Kidney glomerular epithelial cell (primary cell): ENCODE data around the gene PKD1L1.
"Not testable (repeated sequence)": the region's sequence is repeated elsewhere in the genome, so short reads cannot be mapped to it uniquely, and the experiment has no call there.

ENCODE experiments used
- DNase-seq: peaks from one replicate; lab custom pipeline; 2025; lab: John Stamatoyannopoulos, UW

Gene PKD1L1

GRCh38 chr7:47794016-47794415 lies 154.2 kb downstream of the PKD1L1 start:
- no peak for DNase-seq

- not testable (repeated sequence) for DNase-seq
Observed at GRCh38 chr7:47793186-47793585, 155.1 kb downstream of the PKD1L1 start.

GRCh38 chr7:47792521-47793121 lies 155.6 kb downstream of the PKD1L1 start:
- peak; percentile 9 for DNase-seq

DNA sequence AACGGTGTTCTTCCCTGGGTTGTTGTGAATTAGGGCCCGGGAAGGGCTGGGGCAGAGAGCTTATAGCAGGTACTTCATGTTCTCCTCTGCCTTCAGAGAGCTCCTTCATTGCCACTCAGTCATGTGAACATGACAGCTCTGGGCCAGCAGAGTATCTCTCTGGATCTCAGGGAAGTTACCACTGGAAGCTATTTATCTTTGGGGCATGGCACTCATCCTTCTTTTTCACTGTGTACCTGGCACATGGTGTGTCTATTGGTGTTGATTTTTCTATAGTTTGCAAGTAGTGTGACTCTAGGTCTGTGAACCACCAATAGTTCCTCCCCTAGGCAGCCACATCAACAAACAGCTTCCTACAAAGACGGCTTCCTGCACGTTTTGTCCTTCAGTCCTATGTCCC lies 156.6 kb downstream of the PKD1L1 start:
- DNase-seq = no peak

DNA sequence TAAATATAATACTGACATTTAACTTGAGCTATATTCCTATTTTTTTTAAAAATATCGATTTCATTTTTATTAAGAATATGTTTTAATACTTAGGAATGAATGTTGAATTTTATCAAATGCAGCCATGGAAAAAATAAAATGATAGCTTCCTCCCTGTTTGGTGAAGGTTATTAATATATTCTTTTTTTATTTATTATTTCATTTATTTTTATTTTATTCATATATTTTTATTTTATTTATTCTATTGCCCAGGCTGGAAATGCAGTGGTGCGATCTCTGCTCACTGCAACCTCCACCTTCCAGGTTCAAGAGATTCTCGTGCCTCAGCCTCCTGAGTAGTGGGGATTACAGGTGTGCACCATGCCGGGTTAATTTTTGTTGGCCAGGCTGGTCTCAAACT lies 160.2 kb downstream of the PKD1L1 start:
- DNase-seq = no peak

DNA sequence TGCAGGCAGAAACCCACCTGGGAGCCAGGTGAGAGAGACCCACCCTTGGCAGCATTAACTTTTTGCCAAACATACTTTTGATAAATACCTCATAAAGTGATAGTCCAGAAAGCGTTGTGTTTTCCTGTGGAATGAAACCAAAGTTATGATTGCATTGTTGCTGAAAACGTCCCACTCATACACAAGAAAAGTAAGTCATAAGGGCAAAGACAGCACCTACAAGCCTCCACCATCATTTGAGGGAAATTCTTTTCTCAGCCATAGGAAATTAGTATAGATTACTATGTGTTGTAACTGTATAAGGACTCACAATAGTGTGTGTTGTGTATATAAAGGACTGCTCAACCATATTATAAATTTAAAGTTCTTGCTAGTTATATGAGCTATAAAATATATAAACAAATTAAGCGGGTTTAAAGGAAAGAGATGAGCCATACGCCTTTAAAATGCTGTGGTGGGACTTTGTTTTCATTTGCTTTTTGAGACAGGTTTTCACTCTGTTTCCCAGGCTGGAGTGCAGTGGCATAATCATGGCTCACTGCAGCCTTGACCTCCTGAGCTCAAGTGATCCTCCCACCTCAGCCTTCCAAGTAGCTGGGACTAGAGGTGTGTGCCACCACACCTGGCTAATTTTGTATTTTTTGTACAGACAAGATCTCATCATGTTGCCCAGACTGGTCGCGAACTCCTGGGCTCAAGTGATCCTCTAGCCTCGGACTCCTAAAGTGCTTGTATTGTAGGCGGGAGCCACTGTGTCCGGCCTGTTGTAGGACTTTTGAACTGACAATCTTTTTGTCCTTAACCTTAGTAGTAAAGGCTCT lies 160.8 kb downstream of the PKD1L1 start:
- DNase-seq = no peak

DNA sequence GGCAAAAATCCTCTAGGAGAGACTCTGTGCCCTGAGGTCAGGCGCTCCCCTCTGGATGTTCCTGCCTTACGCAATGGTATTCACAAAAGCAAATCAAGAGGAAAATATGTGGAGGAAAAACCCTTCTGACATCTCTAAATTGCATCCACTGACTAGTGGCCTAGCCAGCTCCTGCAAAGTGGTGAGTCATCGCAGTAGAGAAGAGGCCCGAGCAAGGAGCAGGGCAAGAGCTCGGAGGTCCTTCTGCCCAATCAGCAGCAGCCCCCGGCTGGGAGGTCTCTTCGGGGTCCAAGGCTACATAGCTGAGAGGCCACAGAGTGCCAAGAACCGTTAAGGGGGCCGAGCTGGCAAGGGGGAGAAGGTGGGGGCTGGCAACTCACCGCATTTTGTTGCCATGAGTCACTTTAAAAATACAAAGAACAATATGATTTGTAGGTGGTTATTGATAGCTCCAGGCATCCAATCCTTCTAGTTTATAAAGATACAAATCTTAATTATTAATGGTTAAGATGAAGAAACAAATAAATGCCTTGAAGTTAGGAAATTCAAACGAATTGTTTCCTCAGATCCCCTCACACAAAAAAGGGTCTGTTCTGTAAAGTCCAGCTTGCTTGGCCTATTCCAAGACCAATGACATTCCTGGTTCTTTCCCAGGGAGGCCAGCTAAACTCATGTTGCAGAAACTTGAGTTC lies 161.6 kb downstream of the PKD1L1 start:
- DNase-seq = peak; percentile 100

- DNase-seq = no peak
Observed at GRCh38 chr7:47785923-47786556, 162.2 kb downstream of the PKD1L1 start.

GRCh38 chr7:47783456-47784223 lies 164.6 kb downstream of the PKD1L1 start:
- peak; percentile 93 for DNase-seq

- peak; percentile 20 for DNase-seq
Observed at GRCh38 chr7:47782792-47783191, 165.5 kb downstream of the PKD1L1 start.

GRCh38 chr7:47782022-47782421 lies 166.2 kb downstream of the PKD1L1 start:
- DNase-seq = no peak

- DNase-seq = no peak
Observed at GRCh38 chr7:47780555-47780954, 167.7 kb downstream of the PKD1L1 start.

DNA sequence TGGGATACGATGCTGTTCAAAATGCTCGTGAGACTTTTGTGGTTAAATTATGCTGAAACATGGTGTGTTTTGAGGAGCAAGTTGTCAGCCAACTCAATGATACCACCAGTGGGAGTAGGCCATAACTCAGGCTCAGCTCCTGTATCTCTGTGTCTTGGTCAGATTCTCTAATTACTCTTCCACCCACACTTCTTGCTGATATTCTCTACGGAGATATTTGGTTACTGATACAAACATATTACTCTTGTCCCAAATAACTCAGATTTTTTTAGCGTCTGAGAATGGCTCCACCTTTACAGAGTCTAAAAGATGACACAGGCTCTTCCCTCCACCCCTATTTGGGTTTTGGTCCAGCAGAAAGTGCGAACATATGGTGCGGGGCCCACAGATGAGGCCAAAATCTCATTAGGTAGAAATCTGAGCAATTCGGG lies 168.9 kb downstream of the PKD1L1 start:
- no peak for DNase-seq

DNA sequence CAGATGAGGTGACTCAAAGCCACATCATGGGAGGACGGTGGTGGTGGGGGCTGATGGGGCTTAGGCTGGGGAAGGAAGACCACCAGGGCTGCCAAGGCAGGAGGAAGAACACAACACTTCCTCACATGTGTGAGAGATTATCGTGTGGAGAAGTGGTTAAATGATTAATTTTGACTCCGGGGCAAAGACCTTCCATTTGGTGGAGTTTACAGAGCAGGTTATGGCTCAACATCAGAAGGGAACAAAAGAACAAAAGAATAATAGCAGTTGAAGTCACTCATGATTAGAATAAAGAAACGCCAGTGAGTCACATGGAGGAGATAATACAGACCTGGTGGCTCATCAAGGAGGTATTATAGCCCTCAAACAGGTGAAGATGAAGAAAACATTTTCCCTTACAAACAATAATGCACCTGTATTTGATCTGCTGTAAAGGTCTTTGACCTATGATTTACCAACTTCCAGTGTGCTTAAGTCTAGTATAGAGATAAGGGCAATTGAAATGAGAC lies 170.1 kb downstream of the PKD1L1 start:
- DNase-seq = peak; percentile 23

- no peak for DNase-seq
Observed at GRCh38 chr7:47777531-47778152, 170.6 kb downstream of the PKD1L1 start.

- DNase-seq = no peak
Observed at GRCh38 chr7:47776335-47776734, 171.9 kb downstream of the PKD1L1 start.

GRCh38 chr7:47775238-47775637 lies 173.0 kb downstream of the PKD1L1 start:
- no peak for DNase-seq

DNA sequence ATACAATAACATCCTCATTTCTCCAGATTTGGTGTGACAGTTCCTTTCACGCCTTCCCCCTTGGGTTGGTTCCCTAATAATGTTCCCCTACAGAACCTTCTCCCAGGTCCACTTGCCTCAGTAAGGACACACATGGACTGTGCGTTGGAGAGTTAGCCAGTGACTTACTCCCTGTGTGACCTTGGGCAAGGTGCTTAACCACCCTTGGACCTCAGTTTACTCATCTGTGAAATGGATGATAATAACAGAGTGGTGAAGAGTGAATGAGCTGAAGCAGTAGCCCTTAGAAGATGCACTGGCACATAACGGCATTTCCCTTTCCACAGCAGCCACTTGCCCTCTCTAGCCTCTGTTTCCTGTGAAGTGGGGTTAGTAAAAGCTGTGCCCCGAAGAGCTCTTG lies 175.8 kb downstream of the PKD1L1 start:
- no peak for DNase-seq

- no peak for DNase-seq
Observed at GRCh38 chr7:47771990-47772360, 176.3 kb downstream of the PKD1L1 start.

DNA sequence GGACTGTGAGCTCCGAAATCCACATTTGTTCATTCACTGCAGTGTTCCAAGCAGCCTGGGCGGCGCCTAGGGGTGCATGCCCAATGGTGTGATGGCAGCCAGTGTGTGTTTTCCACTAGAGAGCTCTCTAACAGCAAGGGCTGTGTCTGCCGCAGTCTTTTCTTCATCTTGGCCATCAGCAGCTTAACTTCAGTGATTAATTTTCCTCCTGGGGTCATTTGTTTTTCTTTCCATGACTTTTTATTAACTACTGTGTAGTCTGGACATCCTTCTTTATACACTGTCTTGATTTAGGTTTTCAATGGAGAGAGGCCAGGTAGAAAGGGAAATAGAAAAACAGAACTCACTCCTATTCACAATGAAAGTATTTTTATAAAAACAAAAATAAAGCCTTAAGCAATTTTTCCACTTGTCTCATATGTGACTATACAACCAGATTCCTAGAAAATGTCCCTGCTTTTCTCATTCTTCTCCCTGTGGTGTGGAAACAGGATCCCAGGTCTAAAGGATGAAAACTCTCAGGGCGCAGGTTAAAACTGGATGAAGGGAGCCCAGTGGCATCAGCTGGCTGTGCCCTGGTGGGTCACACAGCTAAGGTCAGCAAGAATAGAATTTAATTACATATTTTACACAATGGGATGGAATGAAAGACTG lies 176.8 kb downstream of the PKD1L1 start:
- peak; percentile 45 for DNase-seq

GRCh38 chr7:47766126-47766525 lies 182.1 kb downstream of the PKD1L1 start:
- no peak for DNase-seq
